ENCODE results near the gene ASCL1. TPM values are rescaled to one million over a fixed set of nuclear protein-coding genes. Genes with fewer than 3 reads are reported as not detected.

ASCL1 gene
- total and polyA plus RNA-seq, 7 donors = 0.01 to 0.03 TPM; not detected in 5

DNA sequence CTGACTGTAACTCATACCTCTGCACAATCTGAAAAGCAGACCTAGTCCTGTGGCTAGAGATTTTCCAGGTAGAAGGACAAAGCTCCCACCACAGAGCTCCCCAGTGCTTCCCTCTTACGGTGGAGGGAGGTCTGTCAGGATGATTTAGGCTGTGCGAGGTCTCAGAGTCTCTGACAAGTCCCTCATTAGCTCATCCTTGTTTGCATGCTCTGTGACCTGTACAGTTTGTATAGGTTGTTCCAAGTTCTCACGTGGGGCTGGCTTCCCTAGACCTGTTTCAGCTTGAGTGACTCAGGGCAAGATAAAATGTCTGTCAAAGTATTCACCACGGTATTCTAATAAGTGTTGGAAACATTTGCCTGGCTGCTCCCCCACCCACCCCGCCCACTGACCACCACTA is 34.8 kb downstream of the ASCL1 start:
- 39 to 45% (median 42%) methylated on average over 5 of the region's 5 CpGs for WGBS, 3 donors
- no peak overlapping the region for H3K27ac ChIP-seq
- no peak for TF ChIP-seq CTCF (IDR thresholded peaks at IDR 0.05)

GRCh38 chr12:102992720-102993119 is 35.2 kb downstream of the ASCL1 start:
- H3K27me3 ChIP-seq (ENCODE audit: insufficient read depth in 3 of 3, low read length in 2 of 3) = no peaks in the 10 kb centered on the region
- 86 to 91% (median 87%) methylated on average over 4 of the region's 4 CpGs for WGBS, 3 donors
- intact Hi-C loops (cut with DNase I) = no loop called here

More for the DNA sequence above, 34.8 kb downstream of the ASCL1 start:
- no peaks in the 10 kb centered on the region for H3K27me3 ChIP-seq (ENCODE audit: insufficient read depth in 3 of 3, low read length in 2 of 3)
- H3K4me1 ChIP-seq = no peaks in the 10 kb centered on the region
- H3K9me3 ChIP-seq = no peaks in the 10 kb centered on the region
- H3K4me3 ChIP-seq = no peak overlapping the region
- H3K36me3 ChIP-seq (ENCODE audit: insufficient read depth in 1 of 2, low read depth in 1 of 2) = no peaks in the 10 kb centered on the region
- intact Hi-C loops (cut with DNase I) = no loop called here
- DNase-seq (no peak), ATAC-seq (no peak)

DNA sequence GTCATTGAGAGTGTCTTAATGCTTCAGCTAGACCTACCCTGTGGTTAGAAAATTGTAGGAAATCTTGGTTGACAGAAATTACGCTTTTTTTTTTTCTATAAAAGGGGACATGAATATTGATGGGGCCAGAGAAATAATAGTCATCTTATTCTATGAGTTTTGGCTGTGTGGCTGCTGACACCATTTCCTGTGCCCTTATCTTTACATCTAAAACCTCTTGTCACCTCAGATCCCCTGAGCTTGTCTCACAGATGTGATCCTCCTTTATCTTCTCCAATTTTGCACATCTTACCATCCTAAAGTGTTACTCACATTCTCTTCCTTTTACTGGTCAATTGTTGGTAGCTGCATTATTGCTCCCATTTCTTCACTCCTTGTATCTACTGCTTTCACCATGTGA is 36.1 kb downstream of the ASCL1 start:
- H3K4me3 ChIP-seq = no peak overlapping the region
- WGBS, 3 donors = 79 to 86% (median 80%) methylated on average over 1 of the region's 1 CpG

More at GRCh38 chr12:102992720-102993119, 35.2 kb downstream of the ASCL1 start:
- DNase-seq (no peak), ATAC-seq (no peak)
- Histone ChIP-seq H3K36me3 (ENCODE audit: insufficient read depth in 1 of 2, low read depth in 1 of 2) (no peaks in the 10 kb centered on the region), H3K27ac (no peak overlapping the region), H3K4me3 (no peak overlapping the region), H3K9me3 (no peaks in the 10 kb centered on the region), H3K4me1 (no peaks in the 10 kb centered on the region)
- no peak for TF ChIP-seq CTCF (IDR thresholded peaks at IDR 0.05)

DNA sequence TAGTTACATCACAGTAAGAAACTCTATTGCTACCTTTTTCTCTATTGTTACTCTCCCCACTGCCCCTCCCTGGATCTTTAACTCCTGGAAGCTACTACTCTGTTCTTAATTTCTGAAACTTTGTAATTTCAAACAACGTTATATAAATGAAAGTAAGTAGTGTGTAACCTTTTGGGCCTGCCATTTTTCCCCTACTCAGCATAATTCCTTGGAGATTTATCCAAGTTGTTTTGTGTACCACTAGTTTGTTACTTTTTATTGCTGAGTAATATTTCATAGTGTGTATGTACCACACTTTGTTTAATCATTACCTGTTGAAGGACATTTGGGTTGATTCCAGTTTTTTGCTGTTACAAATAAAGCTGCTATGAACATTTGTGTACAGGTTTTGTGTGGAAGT is 37.9 kb downstream of the ASCL1 start:
- no peaks in the 10 kb centered on the region for H3K36me3 ChIP-seq (ENCODE audit: insufficient read depth in 1 of 2, low read depth in 1 of 2)
- DNase-seq = no peak
- H3K9me3 ChIP-seq = no peaks in the 10 kb centered on the region
- WGBS, 3 donors = 62 to 69% (median 64%) methylated on average over 1 of the region's 1 CpG
- H3K27me3 ChIP-seq (ENCODE audit: insufficient read depth in 3 of 3, low read length in 2 of 3) = no peaks in the 10 kb centered on the region
- H3K4me3 ChIP-seq = no peak overlapping the region
- H3K4me1 ChIP-seq = no peaks in the 10 kb centered on the region
- no peak for ATAC-seq
- no peak for TF ChIP-seq CTCF (IDR thresholded peaks at IDR 0.05)
- intact Hi-C loops (cut with DNase I) = no loop called here
- no peak overlapping the region for H3K27ac ChIP-seq

More for the DNA sequence above, 36.1 kb downstream of the ASCL1 start:
- H3K27ac ChIP-seq = no peak overlapping the region
- no peak for TF ChIP-seq CTCF (IDR thresholded peaks at IDR 0.05)
- intact Hi-C loops (cut with DNase I) = no loop called here
- no peak for DNase-seq
- H3K27me3 ChIP-seq (ENCODE audit: insufficient read depth in 3 of 3, low read length in 2 of 3) = no peaks in the 10 kb centered on the region
- H3K9me3 ChIP-seq = no peaks in the 10 kb centered on the region
- no peaks in the 10 kb centered on the region for H3K36me3 ChIP-seq (ENCODE audit: insufficient read depth in 1 of 2, low read depth in 1 of 2)
- no peak for ATAC-seq
- H3K4me1 ChIP-seq = no peaks in the 10 kb centered on the region

Other genes starting within 250 kb of the ASCL1 start
- under 1 TPM in 2 of 4 donors, not detected in 2; 0.30 to 0.62 TPM for gene PAH, start 40.4 kb upstream of the ASCL1 start, total RNA-seq
- under 1 TPM in 1 of 3 donors, not detected in 2; 0.03 TPM for gene PAH, start 40.4 kb upstream of the ASCL1 start, polyA plus RNA-seq

Data from psoas muscle (tissue), 8 donors.